ENCODE results near the gene STAM2. TPM values are rescaled to one million over a fixed set of nuclear protein-coding genes. Genes with fewer than 3 reads are reported as not detected.
"Not testable (repeated sequence)": the region's sequence is repeated elsewhere in the genome, so short reads cannot be mapped to it uniquely, and the experiment has no call there.

Gene STAM2
- total RNA-seq, 1 experiment from 2014 or later: 20.9 TPM

DNA sequence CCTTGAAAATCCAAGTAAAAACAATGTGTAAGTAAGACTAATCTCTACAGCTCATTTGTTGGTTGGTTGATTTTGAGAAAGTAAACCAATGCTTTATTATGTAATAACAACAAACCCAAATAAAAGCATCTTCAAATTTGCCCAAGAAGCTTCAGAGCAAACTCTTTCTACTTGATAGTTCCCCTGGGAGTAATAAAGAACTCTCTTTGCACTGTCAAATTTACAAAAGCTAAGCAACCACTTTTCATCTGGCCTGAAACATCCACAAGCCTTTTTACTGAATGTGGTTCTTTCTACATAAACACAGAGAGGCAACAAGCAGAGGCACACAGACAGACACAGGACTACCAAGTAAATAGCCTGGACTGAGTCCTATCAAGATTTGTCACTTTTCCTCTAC is 47.9 kb downstream of the STAM2 start:
- in situ Hi-C loops (cut with HindIII; ENCODE audit: low pct_unique_long_range_greater_than_20kb, low sequenced_read_pairs): no loop called here
- DNase-seq (ENCODE audit: low read depth): no peak

GRCh38 chr2:152126664-152127063 is 48.9 kb downstream of the STAM2 start:
- DNase-seq (ENCODE audit: low read depth): peak; percentile 43
- in situ Hi-C loops (cut with HindIII; ENCODE audit: low pct_unique_long_range_greater_than_20kb, low sequenced_read_pairs): no loop called here

- in situ Hi-C loops (cut with HindIII; ENCODE audit: low pct_unique_long_range_greater_than_20kb, low sequenced_read_pairs): no loop called here
- DNase-seq (ENCODE audit: low read depth): no peak
Observed at GRCh38 chr2:152122161-152122560, 53.4 kb downstream of the STAM2 start.

DNA sequence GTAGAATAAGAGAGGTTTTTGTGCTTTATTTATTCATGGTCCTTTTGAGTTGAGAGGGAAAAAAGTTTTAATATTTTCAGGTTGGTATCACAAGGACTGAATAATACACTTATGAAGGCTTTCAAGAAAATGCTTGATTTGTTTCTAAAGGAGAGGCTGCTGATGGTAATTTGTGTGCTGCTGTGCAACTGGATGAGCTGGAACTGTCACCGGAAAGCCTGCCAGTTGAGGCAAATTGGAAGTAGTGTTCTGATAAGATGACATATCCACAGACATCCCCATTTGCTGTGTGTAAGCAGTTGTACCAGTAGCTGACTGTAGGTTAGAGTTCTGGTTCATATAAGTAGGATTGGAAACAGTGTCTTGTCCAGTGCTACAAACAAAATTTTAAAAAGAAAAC is 55.1 kb downstream of the STAM2 start:
- in situ Hi-C loops (cut with HindIII; ENCODE audit: low pct_unique_long_range_greater_than_20kb, low sequenced_read_pairs): no loop called here
- DNase-seq (ENCODE audit: low read depth): no peak

GRCh38 chr2:152115952-152116351 is 59.6 kb downstream of the STAM2 start:
- DNase-seq (ENCODE audit: low read depth): no peak
- in situ Hi-C loops (cut with HindIII; ENCODE audit: low pct_unique_long_range_greater_than_20kb, low sequenced_read_pairs): no loop called here

GRCh38 chr2:152114366-152114765 is 61.2 kb downstream of the STAM2 start:
- DNase-seq (ENCODE audit: low read depth): no peak
- in situ Hi-C loops (cut with HindIII; ENCODE audit: low pct_unique_long_range_greater_than_20kb, low sequenced_read_pairs): no loop called here

DNA sequence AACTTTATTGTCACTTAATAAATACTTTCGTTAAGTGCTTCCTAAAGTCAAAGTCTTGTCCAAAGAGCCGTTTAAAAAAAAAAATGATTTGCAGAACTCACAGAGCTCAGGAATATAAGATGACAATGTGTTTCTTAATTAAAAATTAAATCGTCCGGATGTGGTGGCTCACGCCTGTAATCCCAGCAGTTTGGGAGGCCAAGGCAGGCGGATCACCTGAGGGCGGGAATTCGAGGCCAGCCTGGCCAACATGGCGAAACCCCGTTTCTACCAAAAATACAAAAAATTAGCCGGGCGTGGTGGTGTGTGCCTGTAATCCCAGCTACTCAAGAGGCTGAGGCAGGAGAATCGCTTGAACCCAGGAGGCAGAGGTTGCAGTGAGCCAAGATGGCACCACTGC is 68.4 kb downstream of the STAM2 start:
- in situ Hi-C loops (cut with HindIII; ENCODE audit: low pct_unique_long_range_greater_than_20kb, low sequenced_read_pairs); DNase-seq (ENCODE audit: low read depth): not testable (repeated sequence)

GRCh38 chr2:152106464-152106863 is 69.1 kb downstream of the STAM2 start:
- in situ Hi-C loops (cut with HindIII; ENCODE audit: low pct_unique_long_range_greater_than_20kb, low sequenced_read_pairs): no loop called here
- DNase-seq (ENCODE audit: low read depth): no peak

- DNase-seq (ENCODE audit: low read depth): no peak
- in situ Hi-C loops (cut with HindIII; ENCODE audit: low pct_unique_long_range_greater_than_20kb, low sequenced_read_pairs): no loop called here
Observed at GRCh38 chr2:152103271-152103670, 72.3 kb downstream of the STAM2 start.

GRCh38 chr2:152100961-152101360 is 74.6 kb downstream of the STAM2 start:
- DNase-seq (ENCODE audit: low read depth): no peak
- in situ Hi-C loops (cut with HindIII; ENCODE audit: low pct_unique_long_range_greater_than_20kb, low sequenced_read_pairs): no loop called here

DNA sequence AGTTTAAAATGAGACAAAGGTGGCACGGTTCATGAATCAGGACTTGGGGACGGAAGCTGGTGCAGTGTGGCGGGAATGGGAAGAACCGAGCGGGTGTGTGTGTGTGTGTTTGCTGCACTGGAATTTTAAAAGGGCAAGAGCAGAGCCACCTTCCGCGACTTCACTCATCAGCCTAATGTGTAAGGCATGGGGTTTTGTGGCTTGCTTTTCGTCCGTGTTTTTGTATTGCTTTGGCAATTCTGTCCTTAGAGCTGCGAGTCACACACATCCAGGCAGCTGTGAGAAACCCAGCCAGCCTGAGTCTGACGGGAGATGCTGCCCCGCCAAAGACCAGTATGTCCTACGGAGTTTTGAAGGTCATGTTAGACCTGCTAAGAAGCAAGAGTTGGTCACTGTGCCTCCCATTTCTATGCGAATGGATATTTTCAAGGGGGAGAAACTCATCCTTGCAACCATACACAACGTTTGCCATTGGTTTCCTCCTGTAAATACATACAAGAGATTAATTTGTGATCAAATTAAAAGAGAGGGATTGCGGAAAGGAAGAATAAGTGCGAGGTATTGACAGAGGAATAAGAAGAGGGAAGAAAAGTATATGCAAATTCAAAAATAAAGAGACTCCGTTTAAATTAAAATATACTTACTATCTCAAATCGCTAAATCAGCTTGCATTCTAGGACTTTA is 76.1 kb downstream of the STAM2 start:
- DNase-seq (ENCODE audit: low read depth): peak; percentile 40
- in situ Hi-C loops (cut with HindIII; ENCODE audit: low pct_unique_long_range_greater_than_20kb, low sequenced_read_pairs): no loop called here

DNA sequence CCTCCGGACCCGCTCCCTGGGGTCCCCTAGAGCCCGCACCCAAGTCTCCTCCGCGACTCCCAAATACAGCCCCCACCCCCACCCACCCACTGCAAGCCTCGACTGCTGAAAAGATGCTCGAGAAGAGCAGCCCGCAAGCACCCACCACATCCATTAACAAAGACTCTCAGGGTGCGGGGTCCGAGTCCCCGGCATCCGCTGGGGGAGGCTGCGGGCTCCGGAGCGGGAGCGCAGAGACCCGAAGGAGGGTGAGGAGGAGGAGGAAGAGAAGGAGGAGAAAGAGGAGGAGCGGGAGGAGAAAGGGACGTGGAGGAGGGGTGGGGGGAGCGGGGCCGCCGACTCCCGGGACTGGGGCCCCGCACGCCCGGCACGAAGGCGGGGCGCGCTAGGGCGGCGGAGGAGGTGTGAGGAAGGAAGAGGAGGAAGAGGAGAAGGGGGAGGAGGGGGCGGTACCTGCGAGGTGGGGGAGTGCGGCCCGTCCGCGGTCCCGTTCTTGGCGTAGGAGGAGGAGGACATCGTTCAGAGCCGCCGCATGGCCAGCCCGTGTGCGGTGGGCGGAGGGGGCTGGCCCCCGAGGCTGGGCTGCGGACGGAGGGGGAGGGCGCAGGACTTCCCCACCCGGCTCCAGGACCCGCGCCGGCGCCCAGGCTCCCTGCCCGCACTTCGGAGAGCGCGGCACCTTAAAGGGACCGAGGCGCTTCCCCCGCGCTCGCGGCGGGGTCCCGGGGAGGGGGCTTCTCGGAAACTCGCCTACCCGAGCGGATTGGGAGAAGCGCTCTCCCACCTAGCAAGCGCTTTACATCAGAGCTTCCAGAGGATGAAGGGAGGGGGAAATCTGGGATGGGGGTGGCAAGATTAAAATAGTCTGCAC is 76.8 kb downstream of the STAM2 start, which contains the start of gene CACNB4:
Gene CACNB4 (minus strand): TSS at position 549 of the 871 bp plus-strand sequence.
- no peak for DNase-seq (ENCODE audit: low read depth)
- in situ Hi-C loops (cut with HindIII; ENCODE audit: low pct_unique_long_range_greater_than_20kb, low sequenced_read_pairs): no loop called here

DNA sequence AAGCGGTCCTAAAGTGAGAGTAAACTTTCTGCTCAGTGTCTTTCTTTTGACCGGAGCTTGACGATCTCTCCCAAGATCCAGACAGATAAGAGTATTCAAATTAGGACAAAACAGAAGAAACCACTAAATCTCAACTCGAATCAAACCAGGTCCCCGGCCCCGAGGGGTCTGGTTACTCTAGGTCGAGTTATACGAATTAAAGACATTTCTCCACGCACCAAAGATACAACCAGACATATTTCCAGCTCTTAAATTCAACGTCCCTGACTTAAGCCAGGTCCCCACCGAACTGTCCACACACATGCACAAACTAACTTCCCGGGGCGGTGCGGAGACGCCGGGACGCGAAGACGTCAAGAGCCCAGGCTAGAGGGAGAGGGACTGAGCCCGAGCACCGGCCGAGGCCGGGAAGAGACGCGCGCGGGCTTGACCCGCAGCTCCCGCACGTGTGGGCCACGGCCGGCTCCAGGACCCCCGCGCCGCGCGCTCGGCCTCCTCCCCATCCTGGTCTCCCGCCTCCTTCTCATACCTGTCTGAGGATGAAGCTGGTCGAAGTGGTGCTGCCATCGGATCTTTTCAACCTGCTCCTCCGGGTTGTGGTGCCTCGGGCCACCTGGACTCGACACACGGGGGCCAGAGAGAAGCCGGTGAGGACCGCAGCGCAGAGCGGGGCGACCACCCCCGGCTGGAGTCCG is 77.6 kb downstream of the STAM2 start:
- DNase-seq (ENCODE audit: low read depth): no peak
- in situ Hi-C loops (cut with HindIII; ENCODE audit: low pct_unique_long_range_greater_than_20kb, low sequenced_read_pairs): no loop called here

- in situ Hi-C loops (cut with HindIII; ENCODE audit: low pct_unique_long_range_greater_than_20kb, low sequenced_read_pairs): no loop called here
- DNase-seq (ENCODE audit: low read depth): peak; percentile 26
Observed at GRCh38 chr2:152097290-152097800, 78.2 kb downstream of the STAM2 start.

DNA sequence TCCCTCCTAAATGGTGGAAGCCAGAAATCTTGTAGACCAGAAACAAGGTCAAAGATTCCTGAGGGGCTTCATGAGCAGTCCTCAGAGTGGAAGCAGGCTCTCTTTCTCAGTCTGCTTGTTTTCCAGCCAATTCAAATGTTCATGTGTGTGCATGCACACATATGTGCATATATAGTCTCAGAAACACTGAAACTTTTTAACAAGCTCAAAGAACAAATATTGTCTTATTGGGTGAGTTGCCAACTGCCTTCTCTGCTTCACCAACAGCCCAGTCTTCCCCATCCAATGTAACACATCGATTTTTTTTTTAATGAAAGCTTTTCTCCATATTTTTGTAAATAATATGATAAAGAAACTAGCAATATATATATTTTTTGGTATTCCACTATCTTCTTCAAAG is 80.4 kb downstream of the STAM2 start:
- no peak for DNase-seq (ENCODE audit: low read depth)
- in situ Hi-C loops (cut with HindIII; ENCODE audit: low pct_unique_long_range_greater_than_20kb, low sequenced_read_pairs): no loop called here

- DNase-seq (ENCODE audit: low read depth): no peak
- in situ Hi-C loops (cut with HindIII; ENCODE audit: low pct_unique_long_range_greater_than_20kb, low sequenced_read_pairs): no loop called here
Observed at GRCh38 chr2:152094014-152094413, 81.5 kb downstream of the STAM2 start.

- in situ Hi-C loops (cut with HindIII; ENCODE audit: low pct_unique_long_range_greater_than_20kb, low sequenced_read_pairs): no loop called here
- no peak for DNase-seq (ENCODE audit: low read depth)
Observed at GRCh38 chr2:152093464-152093863, 82.1 kb downstream of the STAM2 start.

DNA sequence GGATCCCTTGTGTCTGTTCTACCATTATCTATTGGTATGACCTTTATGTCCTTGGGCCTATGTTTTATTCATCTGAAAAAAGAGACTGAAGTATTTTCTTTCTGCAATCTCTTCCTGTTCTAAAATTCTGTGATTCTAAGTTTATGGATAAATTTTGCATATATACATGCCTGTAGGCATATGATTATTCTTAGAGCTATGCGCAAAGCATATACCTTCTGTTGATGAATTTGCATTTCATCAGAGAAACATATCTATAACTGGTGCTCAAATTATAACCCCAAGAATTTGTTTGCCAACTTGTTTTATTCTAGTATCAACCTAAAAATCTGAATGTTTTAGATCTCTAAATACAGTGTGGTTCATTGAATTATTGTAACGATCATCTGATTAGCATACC is 83.5 kb downstream of the STAM2 start:
- in situ Hi-C loops (cut with HindIII; ENCODE audit: low pct_unique_long_range_greater_than_20kb, low sequenced_read_pairs): no loop called here
- DNase-seq (ENCODE audit: low read depth): no peak

GRCh38 chr2:152090726-152091125 is 84.8 kb downstream of the STAM2 start:
- DNase-seq (ENCODE audit: low read depth); in situ Hi-C loops (cut with HindIII; ENCODE audit: low pct_unique_long_range_greater_than_20kb, low sequenced_read_pairs): not testable (repeated sequence)

Data from Caki2 (cell line).